Breast epithelium (tissue), 4 donors: ENCODE data around the gene MAP7. TPM values are rescaled to one million over a fixed set of nuclear protein-coding genes. Genes with fewer than 3 reads are reported as not detected.
A peak's percentile ranks its signal among the peaks of the same experiment; 100 is the strongest.

Experiments
- DNase-seq, 2 donors: peaks; one replicate each; pipeline ENCODE4 v3.0.0-alpha.2; 2019; ENCODE audit warnings: low spot score in 2 of 2
- H3K27ac ChIP-seq, 2 donors: fragments of 200-600 bp; sonication (generic) in 1 of 2; one replicate each; pipeline ENCODE4 v1.5.1; 2016 to 2019; ENCODE audit warnings: mild to moderate bottlenecking in 1 of 2
- H3K27me3 ChIP-seq, 2 donors: fragments of 200-600 bp; sonication (generic) in 1 of 2; one replicate each; pipeline versions ENCODE4 v1.5.1 to v1.6.0; 2017 to 2019; ENCODE audit warnings: control low read depth in 1 of 2, mild to moderate bottlenecking in 1 of 2
- H3K36me3 ChIP-seq: fragments of 200-600 bp; one replicate; pipeline ENCODE4 v1.5.1; 2019
- H3K4me1 ChIP-seq, 2 donors: fragments of 200-600 bp; sonication (generic); one replicate each; pipeline ENCODE4 v1.5.1; 2016 to 2019; ENCODE audit warnings: control low read depth in 1 of 2
- H3K4me3 ChIP-seq, 3 donors: fragments of 200-600 bp; sonication (generic); 1 replicate in 2 of 3; 2 replicates in 1 of 3; pipeline ENCODE4 v1.5.1; 2016 to 2019; ENCODE audit warnings: mild to moderate bottlenecking in 3 of 3, moderate library complexity in 2 of 3
- H3K9me3 ChIP-seq, 2 donors: fragments of 200-600 bp; sonication (generic) in 1 of 2; one replicate each; pipeline ENCODE4 v1.5.1; 2016 to 2019; ENCODE audit warnings: control low read depth in 1 of 2
- POLR2A ChIP-seq: fragments of 450-650 bp; IDR thresholded peaks from one replicate; pipeline ENCODE4 v1.6.1; 2016; ENCODE audit warnings: antibody characterized with exemption, mild to moderate bottlenecking, moderate library complexity
- POLR2AphosphoS5 ChIP-seq, 3 donors: sonication (generic); formaldehyde crosslinking; IDR thresholded peaks; one replicate each; pipeline ENCODE4 v1.6.1; 2017; ENCODE audit warnings: antibody characterized with exemption in 3 of 3
- intact Hi-C: fragments of 100-400 bp; cut with DNase I; formaldehyde crosslinking; loops from one replicate; pipeline ENCODE4 v1.15.1; 2023; ENCODE audit warnings: low total_unique reads
- total RNA-seq, 3 donors: library from RNA; depleted of rRNA; stranded (reverse); fragments of >200 nt; gene quantifications; one replicate each; pipeline ENCODE4 v1.1.0, GENCODE V29; 2016
- TF ChIP-seq, protein P1 (sequence below), 3 donors: fragments of 450-650 bp; IDR thresholded peaks; one replicate each; pipeline ENCODE4 v1.5.1; 2016 to 2017; ENCODE audit warnings: antibody characterized with exemption in 3 of 3, mild to moderate bottlenecking in 3 of 3, moderate library complexity in 3 of 3

Gene MAP7
- total RNA-seq, 3 donors from 2014 or later, result 14.2 to 42.4 (median 16.4) TPM

DNA sequence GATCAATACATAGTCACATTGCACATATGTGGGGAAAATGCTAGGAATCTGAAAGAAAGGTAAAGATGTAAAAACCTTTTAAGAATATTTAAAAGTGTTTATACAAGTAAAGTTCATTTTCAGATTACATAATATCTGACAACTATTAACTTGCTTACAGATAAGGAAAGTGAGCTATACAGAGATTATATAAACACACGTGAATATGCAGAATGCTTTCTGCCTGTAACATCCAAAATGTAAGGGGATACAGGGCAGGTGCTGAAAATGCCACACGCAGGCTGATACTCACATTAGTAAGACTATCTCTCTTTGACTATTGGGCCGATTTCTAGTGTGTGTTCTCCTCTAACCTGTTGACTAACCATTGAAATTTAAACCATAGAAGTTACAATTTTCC lies 17.9 kb upstream of the MAP7 start:
- no peaks in the 10 kb centered on the region for H3K36me3 ChIP-seq
- H3K4me1 ChIP-seq, result no peaks in the 10 kb centered on the region
- H3K27ac ChIP-seq, result no peak overlapping the region
- no peak overlapping the region for H3K4me3 ChIP-seq
- H3K9me3 ChIP-seq, result peaks cover 6 to 9% of the 10 kb centered on the region in 2 donors
- intact Hi-C loops, result no loop called here
- no peak for DNase-seq
- TF ChIP-seq POLR2A (no peak), POLR2AphosphoS5 (IDR thresholded peaks at IDR 0.05) (no peak)
- TF ChIP-seq, protein P1, sequence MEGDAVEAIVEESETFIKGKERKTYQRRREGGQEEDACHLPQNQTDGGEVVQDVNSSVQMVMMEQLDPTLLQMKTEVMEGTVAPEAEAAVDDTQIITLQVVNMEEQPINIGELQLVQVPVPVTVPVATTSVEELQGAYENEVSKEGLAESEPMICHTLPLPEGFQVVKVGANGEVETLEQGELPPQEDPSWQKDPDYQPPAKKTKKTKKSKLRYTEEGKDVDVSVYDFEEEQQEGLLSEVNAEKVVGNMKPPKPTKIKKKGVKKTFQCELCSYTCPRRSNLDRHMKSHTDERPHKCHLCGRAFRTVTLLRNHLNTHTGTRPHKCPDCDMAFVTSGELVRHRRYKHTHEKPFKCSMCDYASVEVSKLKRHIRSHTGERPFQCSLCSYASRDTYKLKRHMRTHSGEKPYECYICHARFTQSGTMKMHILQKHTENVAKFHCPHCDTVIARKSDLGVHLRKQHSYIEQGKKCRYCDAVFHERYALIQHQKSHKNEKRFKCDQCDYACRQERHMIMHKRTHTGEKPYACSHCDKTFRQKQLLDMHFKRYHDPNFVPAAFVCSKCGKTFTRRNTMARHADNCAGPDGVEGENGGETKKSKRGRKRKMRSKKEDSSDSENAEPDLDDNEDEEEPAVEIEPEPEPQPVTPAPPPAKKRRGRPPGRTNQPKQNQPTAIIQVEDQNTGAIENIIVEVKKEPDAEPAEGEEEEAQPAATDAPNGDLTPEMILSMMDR (IDR thresholded peaks at IDR 0.05), result no peak
- H3K27me3 ChIP-seq, result no peaks in the 10 kb centered on the region

DNA sequence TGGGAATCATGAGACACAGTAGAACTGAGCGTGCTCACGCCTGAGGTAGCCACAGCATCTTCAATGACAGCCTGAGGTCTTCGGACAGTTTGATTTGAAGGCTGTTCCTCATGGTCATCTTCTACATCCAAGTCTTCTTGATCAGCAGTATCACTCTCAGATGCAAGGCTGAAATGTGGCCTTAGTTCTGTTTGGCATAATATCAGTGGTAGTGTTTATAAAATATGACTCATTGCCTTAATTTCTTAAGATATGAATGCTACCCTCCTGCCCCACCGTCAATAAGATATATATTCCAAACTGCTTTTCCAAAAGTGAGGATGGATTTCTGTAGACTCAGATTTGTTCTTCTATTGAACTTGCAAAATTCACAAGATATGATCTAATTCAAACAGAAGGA lies 17.5 kb upstream of the MAP7 start:
- Histone ChIP-seq H3K36me3 (no peaks in the 10 kb centered on the region), H3K27me3 (no peaks in the 10 kb centered on the region), H3K4me3 (no peak overlapping the region), H3K27ac (no peak overlapping the region), H3K9me3 (peaks cover 6 to 9% of the 10 kb centered on the region in 2 donors), H3K4me1 (no peaks in the 10 kb centered on the region)
- DNase-seq, result no peak
- TF ChIP-seq POLR2AphosphoS5 (IDR thresholded peaks at IDR 0.05), result no peak
- TF ChIP-seq, protein P1 (IDR thresholded peaks at IDR 0.05), result no peak
- TF ChIP-seq POLR2A, result no peak
- intact Hi-C loops, result no loop called here

DNA sequence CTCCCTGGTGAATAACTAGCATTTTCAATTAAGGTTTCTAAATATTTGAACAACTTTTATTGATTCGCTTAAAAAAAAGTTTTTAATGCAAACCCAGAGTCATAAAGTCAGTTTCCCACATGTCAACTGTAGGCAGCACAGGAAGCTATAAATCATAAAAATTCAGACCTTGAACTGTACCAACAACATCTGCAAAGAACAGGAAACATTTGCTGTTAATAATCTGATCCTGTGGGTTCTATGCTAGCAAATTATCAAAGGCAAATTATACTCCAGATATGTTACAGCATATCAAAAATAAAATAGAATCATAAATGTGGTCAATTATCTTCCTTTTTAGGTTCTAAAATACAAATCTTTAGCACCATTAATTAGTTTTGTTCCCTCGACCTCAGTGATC lies 16.6 kb upstream of the MAP7 start:
- Histone ChIP-seq H3K36me3 (no peaks in the 10 kb centered on the region), H3K27me3 (no peaks in the 10 kb centered on the region), H3K4me3 (no peak overlapping the region), H3K9me3 (peaks cover 6 to 9% of the 10 kb centered on the region in 2 donors), H3K4me1 (no peaks in the 10 kb centered on the region), H3K27ac (no peak overlapping the region)
- DNase-seq, result no peak
- no peak for TF ChIP-seq POLR2A
- TF ChIP-seq POLR2AphosphoS5 (IDR thresholded peaks at IDR 0.05), result no peak
- TF ChIP-seq, protein P1 (IDR thresholded peaks at IDR 0.05), result no peak
- intact Hi-C loops, result no loop called here

DNA sequence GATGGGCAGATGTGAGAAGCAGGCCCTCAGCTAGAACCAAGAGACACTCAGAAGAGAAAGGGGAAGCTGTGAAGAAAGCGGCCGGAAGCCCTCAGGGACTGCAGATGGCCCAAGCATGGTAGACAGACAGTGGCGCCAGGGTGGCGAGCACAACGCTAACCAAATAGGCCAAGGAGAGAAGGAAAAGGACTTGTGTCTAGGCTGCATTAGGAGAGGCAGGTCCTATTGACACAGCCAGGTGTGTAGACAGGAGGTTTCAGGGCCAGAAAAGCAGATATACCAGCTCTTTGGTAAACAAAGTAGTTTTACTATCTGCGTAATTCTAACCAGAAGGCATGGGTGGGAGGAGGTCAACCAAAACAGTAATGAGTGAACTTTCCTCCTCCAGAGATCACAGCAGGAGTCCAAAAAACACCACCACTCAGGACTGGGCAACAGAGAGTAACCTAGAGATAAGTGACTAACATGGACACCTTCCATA lies 15.8 kb upstream of the MAP7 start:
- no peaks in the 10 kb centered on the region for H3K4me1 ChIP-seq
- no peak overlapping the region for H3K27ac ChIP-seq
- DNase-seq, result no peak
- no peaks in the 10 kb centered on the region for H3K36me3 ChIP-seq
- peaks cover 3 to 4% of the 10 kb centered on the region in 2 donors for H3K9me3 ChIP-seq
- no peak overlapping the region for H3K4me3 ChIP-seq
- intact Hi-C loops, result no loop called here
- TF ChIP-seq POLR2A (no peak), POLR2AphosphoS5 (IDR thresholded peaks at IDR 0.05) (no peak)
- TF ChIP-seq, protein P1 (IDR thresholded peaks at IDR 0.05), result no peak
- no peaks in the 10 kb centered on the region for H3K27me3 ChIP-seq

DNA sequence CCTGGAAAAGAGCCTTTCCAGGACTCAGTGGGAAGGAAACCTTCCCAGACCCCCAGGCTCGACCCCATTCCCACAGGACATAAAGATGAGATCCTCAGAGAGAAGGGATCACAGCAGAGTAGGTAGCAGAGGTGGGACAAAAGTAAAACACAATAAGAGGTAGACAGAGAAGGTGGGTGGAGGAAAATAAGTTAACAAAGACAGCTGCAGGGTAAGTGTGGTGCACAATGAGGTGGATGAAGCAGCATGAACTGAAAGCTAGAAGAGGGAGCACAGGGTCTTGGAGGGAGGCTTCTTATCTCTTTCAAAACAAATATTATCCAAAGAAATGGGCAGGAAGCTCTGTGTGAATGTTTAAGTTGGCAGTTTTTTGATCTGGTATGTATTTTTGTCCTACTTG lies 14.0 kb upstream of the MAP7 start:
- H3K36me3 ChIP-seq, result no peaks in the 10 kb centered on the region
- peak overlapping the region; percentile 31 to 62 for H3K27ac ChIP-seq
- no peaks in the 10 kb centered on the region for H3K4me1 ChIP-seq
- no peaks in the 10 kb centered on the region for H3K9me3 ChIP-seq
- intact Hi-C loops, result no loop called here
- DNase-seq, result no peak
- H3K27me3 ChIP-seq, result no peaks in the 10 kb centered on the region
- TF ChIP-seq, protein P1 (IDR thresholded peaks at IDR 0.05), result no peak
- TF ChIP-seq POLR2A, result no peak
- no peak for TF ChIP-seq POLR2AphosphoS5 (IDR thresholded peaks at IDR 0.05)
- H3K4me3 ChIP-seq, result no peak overlapping the region
